GM19455 (cell line): ENCODE data around the gene LMO4.

Source experiments
- ATAC-seq: cut with Tn5 transposase; IDR thresholded peaks from one replicate; pipeline ENCODE4 v1.9.1; 2021; ENCODE audit not compliant: unreplicated experiment

LMO4 gene, protein sequence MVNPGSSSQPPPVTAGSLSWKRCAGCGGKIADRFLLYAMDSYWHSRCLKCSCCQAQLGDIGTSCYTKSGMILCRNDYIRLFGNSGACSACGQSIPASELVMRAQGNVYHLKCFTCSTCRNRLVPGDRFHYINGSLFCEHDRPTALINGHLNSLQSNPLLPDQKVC

DNA sequence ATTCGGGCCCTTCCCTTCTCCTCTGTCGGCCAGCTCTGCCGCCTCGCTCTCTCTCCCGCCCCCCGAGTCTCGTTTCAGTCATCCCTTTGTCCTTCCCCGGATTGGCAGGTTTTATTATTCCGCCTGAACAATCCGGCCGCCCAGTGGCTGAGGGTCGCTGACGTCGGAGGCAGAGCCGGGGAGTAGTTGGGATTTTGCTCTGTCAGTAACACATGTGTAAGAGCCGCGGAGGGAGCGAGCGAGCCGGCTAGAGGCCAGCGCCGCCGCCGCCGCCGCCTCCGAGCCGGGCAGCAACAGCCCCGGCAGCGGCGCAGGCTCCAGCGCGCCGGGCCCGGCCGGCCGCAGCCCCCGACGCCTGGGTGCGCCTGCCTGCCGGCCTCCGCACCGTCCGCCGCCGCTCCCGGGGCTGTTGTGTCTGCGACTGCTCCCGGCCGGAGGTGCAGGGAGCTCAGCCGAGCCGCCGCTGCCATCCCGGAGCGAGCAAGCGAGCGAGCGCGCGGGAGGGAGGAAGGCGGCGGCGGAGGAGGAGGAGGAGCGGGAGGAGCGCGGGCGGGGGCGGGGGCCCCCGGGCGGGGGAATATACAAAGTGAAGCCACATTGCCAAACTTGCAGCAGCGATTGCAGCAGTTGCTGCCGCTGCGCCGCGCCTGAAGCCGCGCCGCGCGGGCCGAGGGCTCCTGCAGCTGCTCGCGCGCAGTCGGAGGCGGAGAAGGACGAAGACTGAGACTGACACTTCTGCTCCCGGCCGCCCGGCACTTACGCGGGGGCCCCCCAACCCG is at the start of gene LMO4:
TSS of gene LMO4 (plus strand) at position 609 of the 779 bp plus-strand sequence. CDS start 3,136 bp downstream, outside the sequence.
- ATAC-seq = peak; percentile 74

DNA sequence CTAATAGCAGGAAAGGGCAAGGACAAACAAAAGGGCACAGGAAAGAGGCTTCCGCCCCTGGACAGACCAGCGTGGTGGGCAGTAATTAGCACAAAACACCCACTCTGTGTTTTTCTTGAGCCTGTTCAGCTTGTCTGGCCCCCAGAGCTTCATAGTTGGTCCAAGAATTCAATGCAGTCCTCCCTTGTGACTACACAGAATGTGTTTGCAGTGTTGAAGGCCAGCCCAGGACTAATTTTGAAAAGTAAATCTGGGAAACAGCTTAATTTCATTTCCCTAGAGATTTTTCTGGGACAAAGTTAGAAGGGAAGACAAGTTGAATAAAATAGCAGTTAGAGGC is 49.2 kb upstream of the LMO4 start:
- no peak for ATAC-seq

DNA sequence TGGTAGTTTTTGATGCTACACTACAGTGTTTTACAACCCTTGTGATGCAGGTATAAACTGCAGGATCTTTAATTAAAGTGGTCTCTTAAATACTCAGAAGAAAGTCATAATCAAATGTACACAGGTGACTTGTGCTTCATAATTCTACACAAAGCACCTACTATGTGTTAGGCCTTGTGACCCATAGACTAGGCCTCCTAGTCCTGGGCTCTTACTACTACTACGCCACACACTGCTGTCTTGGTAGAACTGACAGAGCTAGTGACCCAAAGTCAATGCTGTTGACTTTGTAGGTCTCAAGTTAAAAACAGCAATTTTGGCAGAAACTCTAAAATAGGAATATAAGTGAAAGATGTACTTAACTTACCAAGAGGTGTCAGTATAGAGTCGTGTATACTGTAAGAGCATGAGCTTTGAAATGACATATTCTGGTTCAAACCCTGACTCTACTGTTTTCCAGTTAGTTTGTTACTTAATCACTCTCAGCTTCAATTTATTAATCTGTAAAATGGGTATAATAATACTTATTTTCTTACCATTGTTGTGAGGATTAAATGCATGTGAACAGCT is 48.6 kb upstream of the LMO4 start:
- no peak for ATAC-seq

DNA sequence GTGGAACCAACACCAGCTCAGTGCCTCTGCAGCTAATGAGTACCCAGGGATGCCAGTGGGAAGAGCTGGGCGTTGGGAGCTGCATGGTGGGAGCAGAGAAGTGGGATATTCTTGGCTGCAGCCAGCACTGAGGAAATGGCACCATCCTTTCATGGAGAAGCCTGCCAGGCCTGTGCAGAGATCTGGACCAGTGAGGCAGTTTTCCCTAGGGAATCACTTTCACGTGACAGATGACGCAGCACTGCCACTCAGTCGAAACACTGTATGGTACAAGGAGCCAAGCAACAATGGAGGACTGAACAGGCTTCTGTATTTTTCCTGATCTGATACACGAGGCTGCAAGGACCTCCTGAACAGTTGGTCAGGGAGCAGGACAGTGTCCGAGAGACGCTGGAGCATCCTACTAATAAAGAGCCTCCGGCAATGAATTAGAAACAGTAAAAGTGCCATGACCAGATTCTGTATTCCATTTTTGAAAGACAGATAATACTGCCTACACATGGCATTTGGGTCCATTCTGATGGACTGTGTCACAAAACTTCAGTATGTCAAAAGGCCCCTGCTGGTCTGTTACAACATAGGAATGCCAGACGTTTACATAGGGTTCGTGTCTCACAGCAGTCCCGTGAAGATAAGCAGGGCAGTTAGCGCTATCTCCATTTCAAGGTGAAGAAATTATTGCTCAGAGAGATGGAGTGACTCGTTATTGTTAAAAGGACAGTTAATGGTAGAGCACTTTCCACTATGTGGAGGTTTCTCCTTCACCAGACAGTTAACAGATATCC is 44.0 kb upstream of the LMO4 start:
- ATAC-seq = no peak

DNA sequence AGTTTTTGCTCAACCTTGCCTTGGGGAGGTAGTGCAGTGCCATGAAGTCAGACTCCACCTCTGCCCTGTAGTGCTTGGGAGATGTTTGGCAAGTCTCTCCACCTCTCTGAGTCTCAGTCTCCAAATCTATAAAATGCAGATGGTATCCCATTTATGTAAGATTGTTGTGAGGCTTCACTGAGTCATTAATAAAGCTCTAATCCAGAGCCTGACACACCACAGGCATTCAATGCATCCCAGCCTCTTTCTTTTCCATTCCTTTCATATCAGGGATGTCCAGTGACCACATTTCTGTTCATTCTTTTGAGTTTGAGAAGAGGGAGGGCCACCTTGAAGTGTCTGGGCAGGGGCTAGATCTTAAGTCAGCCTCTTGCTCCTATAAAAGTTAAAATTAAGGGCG is 37.6 kb upstream of the LMO4 start:
- ATAC-seq = no peak

DNA sequence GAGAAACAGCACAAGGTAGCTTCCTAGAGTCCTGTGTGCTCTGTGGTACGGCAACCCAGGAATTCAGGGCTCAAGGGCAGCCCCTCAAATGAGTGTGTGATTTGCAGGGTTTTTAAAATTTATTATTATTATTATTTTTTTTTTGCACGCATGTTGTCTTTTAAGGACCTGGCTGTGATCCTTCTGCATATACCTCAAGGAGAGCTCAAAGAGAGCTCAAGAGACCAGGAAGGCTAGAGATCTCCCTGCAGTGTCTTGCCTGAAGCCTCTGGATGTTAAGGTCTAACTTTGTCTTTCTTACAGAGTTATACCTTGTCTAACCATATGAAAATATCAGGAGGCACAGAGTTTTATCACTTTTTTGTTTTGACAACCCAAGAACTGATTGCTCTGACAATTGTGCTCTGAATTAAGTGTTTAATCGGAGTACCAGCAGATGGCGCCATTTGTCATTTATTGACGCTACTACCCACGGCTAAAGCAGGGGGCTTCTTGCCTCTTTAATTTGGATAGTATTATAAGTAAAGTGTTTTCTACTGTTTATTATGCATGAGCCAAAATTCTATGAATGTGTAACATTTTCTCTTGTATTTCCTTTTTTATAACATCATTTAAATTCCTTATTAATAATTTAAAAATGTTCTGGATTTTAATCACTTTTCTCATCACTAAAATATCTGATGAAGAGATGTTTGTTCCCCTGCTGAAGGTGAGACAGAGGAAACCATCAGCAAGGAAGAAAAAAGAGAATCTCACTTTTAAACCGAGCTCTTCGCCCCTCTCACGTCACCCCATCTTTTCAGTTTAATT is 35.8 kb upstream of the LMO4 start:
- ATAC-seq = peak; percentile 60

DNA sequence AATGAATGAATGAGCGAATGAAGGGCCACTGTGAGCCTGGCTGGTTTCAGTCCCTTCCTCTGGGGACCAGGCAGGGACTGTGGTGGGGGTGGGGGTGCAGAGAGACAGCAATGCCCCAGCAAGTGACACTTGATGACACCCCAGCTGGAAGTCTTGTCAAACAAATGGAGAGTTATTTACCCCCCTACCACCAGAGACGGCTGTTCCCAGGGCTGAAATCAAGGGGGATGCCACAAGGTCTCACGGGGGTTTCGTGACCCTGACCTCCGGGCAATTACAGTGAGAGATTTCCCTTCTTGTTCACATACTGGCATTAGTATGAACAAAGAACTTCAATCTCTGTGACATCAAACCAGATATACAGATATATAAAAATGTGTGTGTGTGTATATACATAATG is 34.0 kb upstream of the LMO4 start:
- ATAC-seq = no peak

DNA sequence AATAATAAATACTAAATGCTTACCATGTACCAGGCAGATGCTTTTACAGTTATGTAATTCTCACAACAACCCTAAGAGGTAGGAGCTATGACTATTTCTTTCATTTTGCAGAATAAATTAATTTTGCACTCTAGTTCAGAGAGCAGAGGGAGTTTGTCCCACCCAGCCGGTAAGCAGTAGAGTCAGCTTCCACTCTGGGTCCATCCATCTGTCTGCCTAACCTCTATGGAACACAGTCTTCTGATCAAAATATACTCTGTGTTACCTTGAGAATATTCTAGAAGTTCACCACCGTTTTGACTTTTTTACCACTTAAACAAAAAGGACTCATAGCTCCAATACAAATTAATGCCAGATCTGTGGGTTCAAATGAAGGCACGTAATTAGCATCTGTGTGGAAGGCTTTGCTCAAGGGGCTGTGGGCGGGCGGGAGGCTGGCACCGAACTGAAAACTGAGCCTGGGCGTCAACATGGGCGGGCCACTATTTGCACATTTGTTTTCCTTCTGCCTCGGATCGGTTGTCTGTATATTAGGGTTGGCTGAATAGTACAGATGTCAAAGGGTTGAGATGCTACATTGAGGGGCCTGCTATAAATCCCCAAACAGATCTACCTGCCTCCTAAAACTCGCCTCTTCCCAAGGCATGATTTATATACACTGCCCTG is 33.1 kb upstream of the LMO4 start:
- no peak for ATAC-seq

DNA sequence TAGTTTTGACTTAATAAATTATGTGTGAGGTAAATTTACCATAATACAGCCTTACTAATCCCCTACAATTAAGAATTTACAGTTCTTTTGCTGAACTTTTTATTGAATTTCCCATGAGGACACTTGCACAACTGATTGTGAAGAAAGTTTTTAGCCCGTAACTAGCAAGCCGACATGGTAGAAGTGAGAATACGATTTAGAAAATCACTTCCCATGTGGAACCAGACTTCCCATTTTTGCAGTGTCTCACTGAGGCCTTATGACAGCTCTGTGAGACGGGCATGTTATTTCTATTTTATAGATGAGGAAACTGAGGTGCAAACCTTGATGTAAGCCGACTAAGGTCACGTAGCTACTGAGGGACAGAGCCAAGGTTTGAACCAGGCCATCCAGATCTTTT is 32.5 kb upstream of the LMO4 start:
- no peak for ATAC-seq

DNA sequence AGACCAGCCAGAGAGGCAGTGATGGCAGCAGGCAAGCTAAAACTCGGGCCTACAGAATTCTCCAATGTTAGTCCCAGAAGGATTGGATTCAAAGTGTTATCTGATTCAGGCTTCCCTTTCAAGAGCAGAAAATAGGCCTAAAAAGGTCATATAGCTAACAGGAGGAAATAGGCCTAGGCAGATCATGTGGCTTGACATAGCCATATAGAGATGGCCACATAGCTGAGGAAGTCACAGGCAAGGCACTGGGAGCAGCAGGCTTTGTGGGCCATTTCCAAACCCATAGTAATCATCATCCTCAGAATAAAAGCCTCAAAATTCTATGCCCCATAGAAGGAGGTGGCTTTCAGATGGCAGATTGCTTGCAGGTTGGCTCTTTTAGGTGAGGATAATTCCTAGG is 29.0 kb upstream of the LMO4 start:
- no peak for ATAC-seq

DNA sequence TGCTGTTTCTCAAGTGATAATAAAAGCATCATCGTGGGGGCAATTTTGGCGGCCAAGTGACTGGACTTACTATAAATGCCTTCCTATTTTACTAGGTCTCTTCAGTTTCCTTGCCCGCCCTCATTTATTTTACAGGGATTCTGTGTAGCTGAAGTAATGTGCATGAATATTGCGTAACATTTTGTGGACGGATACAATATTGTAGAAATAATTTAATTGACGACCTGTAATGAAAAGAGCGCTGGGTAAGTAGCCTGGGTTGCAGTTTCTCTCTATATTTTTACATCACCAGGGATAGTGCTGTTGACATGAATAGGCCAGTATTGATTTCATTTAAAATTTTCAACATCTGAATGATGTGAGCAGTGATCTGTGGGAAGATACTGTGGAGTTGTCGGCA is 28.1 kb upstream of the LMO4 start:
- ATAC-seq = no peak

DNA sequence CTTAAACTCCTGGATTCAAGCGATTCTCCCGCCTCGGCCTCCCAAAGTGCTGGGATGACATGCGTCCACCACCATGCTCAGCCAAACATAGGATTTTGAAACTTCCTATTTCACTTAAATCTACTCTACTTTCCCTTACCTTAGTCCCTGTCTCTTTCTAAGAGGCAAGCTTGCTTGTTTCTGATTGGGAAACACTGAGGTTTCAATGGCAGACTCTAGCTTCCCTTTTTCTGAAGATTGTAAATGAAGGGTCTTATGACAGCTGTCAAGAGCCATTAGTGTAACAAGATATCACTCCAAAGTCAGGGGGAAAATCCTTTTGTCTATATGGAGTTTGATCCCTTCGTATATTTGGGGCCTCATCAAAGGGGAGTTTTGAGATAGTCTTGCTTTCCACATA is 23.5 kb upstream of the LMO4 start:
- ATAC-seq = no peak

DNA sequence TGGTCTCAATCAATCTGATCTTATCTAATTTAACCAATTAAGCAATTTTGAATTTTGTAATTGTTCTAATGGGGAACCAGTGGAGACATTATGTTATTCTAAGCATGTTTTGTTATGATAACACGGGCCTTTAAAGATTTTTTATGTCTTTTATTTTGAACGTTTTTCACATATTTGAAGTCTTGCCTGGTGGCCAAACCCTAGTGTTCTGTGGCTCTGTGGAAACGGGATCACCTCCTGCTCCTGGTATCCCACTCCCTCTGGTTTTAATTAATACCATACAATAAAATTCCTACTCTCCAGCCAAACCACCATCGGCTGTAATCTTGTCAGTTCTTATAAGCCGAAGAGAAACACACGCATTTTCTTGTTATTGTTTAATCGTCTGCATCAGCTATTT is 22.9 kb upstream of the LMO4 start:
- no peak for ATAC-seq

DNA sequence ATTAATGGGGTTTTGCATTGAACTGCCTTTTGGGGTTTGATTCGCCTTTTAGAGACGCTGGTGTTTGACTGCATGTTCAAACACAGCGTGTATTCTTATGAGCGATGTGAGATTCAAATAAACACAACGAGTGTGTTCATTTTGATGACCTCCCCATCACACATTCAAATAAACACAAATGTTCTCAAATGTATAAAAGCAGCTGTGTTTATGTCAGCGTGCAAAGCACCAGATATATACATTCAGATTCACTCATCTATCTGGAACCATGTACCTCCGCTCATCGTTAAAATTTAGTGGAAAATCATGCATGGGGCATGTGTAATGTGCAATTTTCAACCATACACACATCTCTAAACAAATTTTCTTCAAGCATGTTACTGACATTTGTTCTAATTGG is 21.4 kb upstream of the LMO4 start:
- ATAC-seq = no peak

DNA sequence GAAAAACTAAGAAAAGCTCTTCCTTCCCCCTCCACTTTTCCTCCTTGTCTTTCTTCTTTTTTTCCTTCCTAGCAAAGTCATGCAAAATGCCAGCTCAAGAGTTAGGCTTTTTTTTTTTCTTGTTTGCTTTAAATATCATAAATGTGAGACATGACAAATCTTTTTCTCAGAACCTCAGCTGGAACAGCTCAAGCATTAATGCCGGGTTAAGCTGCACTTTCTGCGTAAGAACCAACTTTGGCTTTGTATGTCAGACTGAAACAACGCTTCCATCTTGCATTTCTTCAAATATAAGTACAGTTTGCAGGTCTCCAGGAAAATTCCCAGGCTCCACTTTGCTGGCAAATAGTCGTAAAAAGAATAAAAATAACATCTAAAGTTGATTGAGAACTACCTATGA is 20.7 kb upstream of the LMO4 start:
- no peak for ATAC-seq

DNA sequence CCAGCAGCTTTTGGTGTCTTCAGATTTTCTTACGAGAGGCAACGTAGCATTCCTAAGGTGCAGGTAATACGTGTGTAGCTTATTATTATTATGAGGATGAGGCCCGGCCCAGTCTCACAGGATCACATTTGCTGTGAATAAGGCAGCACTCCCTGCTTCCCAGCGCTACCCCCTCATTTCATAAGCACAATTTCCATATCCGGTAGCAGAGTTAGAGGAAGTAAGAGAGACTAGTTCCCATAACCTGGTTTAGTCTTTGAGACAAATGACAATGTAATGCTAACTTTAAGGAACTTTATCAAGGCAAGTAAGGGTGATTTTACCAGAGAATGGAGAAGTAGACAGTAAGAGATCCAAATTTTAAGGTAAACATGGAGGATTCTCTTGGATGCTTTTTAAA is 14.6 kb upstream of the LMO4 start:
- no peak for ATAC-seq

DNA sequence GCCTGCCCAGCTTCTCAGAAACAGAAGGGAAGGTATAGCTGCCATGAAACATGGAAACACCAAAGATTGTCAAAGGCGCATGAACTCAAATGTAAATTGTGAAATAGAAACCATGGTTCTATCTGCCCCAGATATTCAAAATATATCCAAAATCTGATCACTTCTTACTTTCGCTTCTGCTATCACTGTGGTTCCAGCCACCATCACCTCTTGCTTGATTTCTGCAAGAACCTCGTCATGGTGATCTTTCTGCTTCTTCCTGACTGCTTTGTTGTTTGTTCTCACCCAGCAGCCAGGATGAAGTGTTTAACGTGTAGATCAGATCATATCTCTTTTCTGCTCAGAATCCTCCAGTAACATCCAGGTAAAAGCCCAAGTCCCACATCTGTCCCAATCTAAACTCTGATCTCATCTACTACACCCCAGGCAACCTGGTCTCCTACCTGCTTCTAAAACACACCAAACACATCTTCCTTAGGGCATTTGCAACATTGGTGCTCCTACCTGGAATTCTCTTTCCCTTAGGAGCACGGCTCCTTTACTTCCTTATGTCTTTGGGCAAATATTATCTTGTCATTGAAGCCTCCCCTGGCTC is 10.5 kb upstream of the LMO4 start:
- ATAC-seq = no peak

DNA sequence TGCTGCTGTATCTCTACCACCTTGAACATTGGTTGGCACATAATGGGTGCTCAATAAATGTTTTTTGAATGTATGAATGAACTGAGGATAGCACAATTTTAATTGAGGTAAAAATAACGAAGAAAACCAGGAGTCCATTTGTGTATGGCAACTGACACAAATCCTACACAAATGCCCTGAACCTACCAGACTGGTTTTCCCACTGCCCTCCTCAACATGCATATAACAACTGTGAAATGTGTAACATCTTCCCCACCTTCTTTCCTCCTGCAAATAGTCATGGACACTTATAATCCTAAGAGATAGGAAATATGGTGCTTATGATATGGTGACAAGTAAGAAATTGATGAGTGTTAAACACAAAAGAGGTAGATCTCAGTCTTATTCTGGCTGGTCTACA is 9.9 kb upstream of the LMO4 start:
- ATAC-seq = no peak

DNA sequence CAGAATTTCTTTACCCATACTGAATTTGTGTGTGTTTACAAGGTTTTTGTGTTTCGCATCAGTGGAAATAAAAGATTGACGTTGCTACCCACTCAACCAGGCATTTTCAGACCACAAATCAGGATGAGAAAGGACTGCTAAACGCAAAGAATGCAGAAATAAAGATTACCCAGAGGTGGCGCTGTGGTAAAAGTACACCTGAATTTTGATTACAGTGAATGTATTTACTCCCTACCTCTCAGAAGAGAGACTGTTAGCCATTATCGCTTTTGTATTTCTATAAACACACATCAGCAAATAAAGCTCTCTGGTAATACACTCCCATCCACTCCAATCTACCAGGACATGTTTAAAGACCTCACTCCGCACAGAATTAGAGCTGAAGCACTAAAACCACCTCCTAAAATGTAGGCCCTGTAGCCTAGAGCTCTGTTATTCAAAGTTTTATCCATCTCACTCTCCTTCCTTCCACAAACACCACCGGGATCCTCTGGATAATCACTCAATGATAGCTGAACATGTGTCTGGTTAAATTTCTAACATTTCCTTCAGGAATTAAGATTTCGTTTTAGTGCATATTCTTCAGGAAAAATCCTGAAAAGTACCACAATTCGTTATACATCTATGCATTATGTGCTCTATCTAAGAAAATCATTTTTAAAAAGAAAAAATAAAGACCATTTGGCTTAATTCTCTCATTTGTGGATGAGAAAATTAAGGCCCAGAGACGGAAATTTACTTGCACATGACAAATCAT is 2.5 kb upstream of the LMO4 start:
- ATAC-seq = no peak
